H9 (cell line): ENCODE results near the gene DDO. TPM values are rescaled to one million over a fixed set of nuclear protein-coding genes. Genes with fewer than 3 reads are reported as not detected.

Experiments
- DNase-seq: peaks from one replicate; pipeline ENCODE4 v3.0.0-alpha.2; 2017
- H2AFZ ChIP-seq: one replicate; pipeline ENCODE4 v1.6.1; 2013; ENCODE audit warnings: mild to moderate bottlenecking, low read length, control low read depth, moderate library complexity
- H2AK5ac ChIP-seq: 2 replicates; pipeline ENCODE4 v1.6.1; 2013; ENCODE audit warnings: low read length, control low read depth, mixed read lengths; ENCODE audit not compliant: insufficient read length
- H2BK120ac ChIP-seq: one replicate; pipeline ENCODE4 v1.6.1; 2013; ENCODE audit warnings: low read depth, mild to moderate bottlenecking, low read length, control low read depth, inconsistent platforms; ENCODE audit not compliant: poor library complexity, severe bottlenecking
- H2BK12ac ChIP-seq: 2 replicates; pipeline ENCODE4 v1.6.1; 2013; ENCODE audit warnings: low read length, control low read depth, mixed read lengths, low read depth; ENCODE audit not compliant: insufficient read length
- H2BK15ac ChIP-seq: 2 replicates; pipeline ENCODE4 v1.6.1; 2013; ENCODE audit warnings: low read depth, low read length, control low read depth
- H2BK20ac ChIP-seq: one replicate; pipeline ENCODE4 v1.6.1; 2013; ENCODE audit warnings: low read depth, mild to moderate bottlenecking, low read length, control low read depth, inconsistent platforms; ENCODE audit not compliant: poor library complexity, severe bottlenecking
- H2BK5ac ChIP-seq: 2 replicates; pipeline ENCODE4 v1.6.1; 2013; ENCODE audit warnings: low read length, control low read depth, mixed read lengths; ENCODE audit not compliant: insufficient read length
- H3K14ac ChIP-seq: 2 replicates; pipeline ENCODE4 v1.6.1; 2013; ENCODE audit warnings: low read length, control low read depth; ENCODE audit not compliant: insufficient read depth
- H3K18ac ChIP-seq: 2 replicates; pipeline ENCODE4 v1.6.1; 2013; ENCODE audit warnings: low read depth, mild to moderate bottlenecking, mixed read lengths, low read length, control low read depth; ENCODE audit not compliant: insufficient read length
- H3K23ac ChIP-seq: 2 replicates; pipeline ENCODE4 v1.6.1; 2013; ENCODE audit warnings: low read length, control low read depth, mixed read lengths, low read depth; ENCODE audit not compliant: insufficient read length
- H3K23me2 ChIP-seq: 2 replicates; pipeline ENCODE4 v1.6.1; 2013; ENCODE audit warnings: low read depth, mild to moderate bottlenecking, mixed read lengths, low read length, control low read depth; ENCODE audit not compliant: insufficient read length, poor library complexity, severe bottlenecking
- H3K27ac ChIP-seq: 2 replicates; pipeline ENCODE4 v1.5.1; 2013; ENCODE audit warnings: low read length, control low read depth, mixed read lengths, low read depth; ENCODE audit not compliant: insufficient read length
- H3K27me3 ChIP-seq: 2 replicates; pipeline ENCODE4 v1.6.1; 2013; ENCODE audit warnings: low read length, control low read depth, inconsistent platforms; ENCODE audit not compliant: insufficient read depth
- H3K4ac ChIP-seq: 2 replicates; pipeline ENCODE4 v1.6.1; 2013; ENCODE audit warnings: low read depth, mild to moderate bottlenecking, control low read depth, inconsistent platforms, low read length, moderate library complexity
- H3K4me1 ChIP-seq: 2 replicates; pipeline ENCODE4 v1.6.1; 2013; ENCODE audit warnings: low read length, control low read depth, inconsistent platforms; ENCODE audit not compliant: insufficient read depth
- H3K4me2 ChIP-seq: 2 replicates; pipeline ENCODE4 v1.6.1; 2013; ENCODE audit warnings: low read length, control low read depth, mixed read lengths; ENCODE audit not compliant: insufficient read length, insufficient read depth
- H3K56ac ChIP-seq: 2 replicates; pipeline ENCODE4 v1.6.1; 2013; ENCODE audit warnings: low read depth, mild to moderate bottlenecking, mixed read lengths, low read length, control low read depth; ENCODE audit not compliant: insufficient read length
- H3K79me1 ChIP-seq: 2 replicates; pipeline ENCODE4 v1.6.1; 2013; ENCODE audit warnings: low read depth, mild to moderate bottlenecking, moderate library complexity, low read length, control low read depth, inconsistent platforms; ENCODE audit not compliant: insufficient read depth, poor library complexity, severe bottlenecking
- H3K79me2 ChIP-seq: 2 replicates; pipeline ENCODE4 v1.6.1; 2013; ENCODE audit warnings: low read length, control low read depth, inconsistent platforms; ENCODE audit not compliant: insufficient read depth
- H3K9ac ChIP-seq: 2 replicates; pipeline ENCODE4 v1.6.1; 2013; ENCODE audit warnings: low read length, control low read depth, mixed read lengths; ENCODE audit not compliant: insufficient read length; ENCODE audit errors: extremely low read depth
- H3K9me3 ChIP-seq: one replicate; pipeline ENCODE4 v1.6.1; 2013; ENCODE audit warnings: low read depth, low read length, inconsistent platforms; ENCODE audit not compliant: control insufficient read depth
- H3T11ph ChIP-seq: one replicate; pipeline ENCODE4 v1.6.1; 2013; ENCODE audit warnings: mild to moderate bottlenecking, low read length, control low read depth, inconsistent platforms
- H4K20me1 ChIP-seq: one replicate; pipeline ENCODE4 v1.6.1; 2013; ENCODE audit not compliant: control insufficient read depth, insufficient read length, insufficient read depth
- H4K5ac ChIP-seq: 2 replicates; pipeline ENCODE4 v1.6.1; 2013; ENCODE audit warnings: low read depth, mild to moderate bottlenecking, mixed read lengths, low read length, control low read depth; ENCODE audit not compliant: insufficient read length
- H4K8ac ChIP-seq: replicated peaks from 2 replicates; pipeline ENCODE4 v1.6.1; 2013; ENCODE audit warnings: low read length, control low read depth, mixed read lengths, low read depth; ENCODE audit not compliant: insufficient read length
- H4K91ac ChIP-seq: 2 replicates; pipeline ENCODE4 v1.6.1; 2013; ENCODE audit warnings: low read depth, mild to moderate bottlenecking, moderate library complexity, mixed read lengths, low read length, control low read depth; ENCODE audit not compliant: insufficient read length
- H3K27ac Mint-ChIP-seq, 3 experiments: 2 replicates in 2 of 3; 3 replicates in 1 of 3; pipeline ENCODE4 v1.8.0; 2020 to 2021; ENCODE audit warnings: mixed read lengths in 3 of 3, mild to moderate bottlenecking in 1 of 3, moderate library complexity in 1 of 3
- H3K27me3 Mint-ChIP-seq: 2 replicates; pipeline ENCODE4 v1.8.0; 2021; ENCODE audit warnings: low read depth, mild to moderate bottlenecking, moderate library complexity, mixed read lengths
- H3K36me3 Mint-ChIP-seq, 3 experiments: 2 replicates in 2 of 3; 3 replicates in 1 of 3; pipeline ENCODE4 v1.8.0; 2020 to 2021; ENCODE audit warnings: low read depth in 3 of 3, mixed read lengths in 3 of 3; ENCODE audit not compliant: insufficient read depth in 1 of 3
- H3K4me1 Mint-ChIP-seq, 2 experiments: 2 replicates each; pipeline ENCODE4 v1.8.0; 2020; ENCODE audit warnings: mixed read lengths in 2 of 2
- H3K4me3 Mint-ChIP-seq, 2 experiments: 2 replicates in 1 of 2; 3 replicates in 1 of 2; pipeline ENCODE4 v1.8.0; 2020 to 2021; ENCODE audit warnings: mild to moderate bottlenecking in 2 of 2, mixed read lengths in 2 of 2, moderate library complexity in 1 of 2
- H3K9me3 Mint-ChIP-seq, 2 experiments: 2 replicates in 1 of 2; 3 replicates in 1 of 2; pipeline ENCODE4 v1.8.0; 2020; ENCODE audit warnings: mild to moderate bottlenecking in 2 of 2, mixed read lengths in 2 of 2, moderate library complexity in 1 of 2
- WGBS: extraction: QIAGEN DNeasy Blood & Tissue Kit; methylation state at CpG from one replicate; pipeline ENCODE4 v1.1.7; 2013; ENCODE audit warnings: missing lambda C conversion rate, low lambda C conversion rate, mixed read lengths; ENCODE audit not compliant: insufficient read length; ENCODE audit errors: extremely low coverage; 5-methylcytosine and 5-hydroxymethylcytosine counted together
- total RNA-seq: library from RNA; stranded (reverse); gene quantifications from 2 replicates; pipeline ENCODE4 v1.2.1, GENCODE V29; 2021
- TF ChIP-seq, protein P1 (sequence below): fragments of 200-600 bp; sonication (generic); conservative IDR thresholded peaks from 3 replicates; pipeline ENCODE4 v1.8.0; 2021; ENCODE audit warnings: antibody characterized with exemption, mild to moderate bottlenecking

Gene DDO
- total RNA-seq, 1 experiment from 2014 or later, result not detected

- H3K9ac ChIP-seq, result no peak overlapping the region
- H2BK5ac ChIP-seq, result no peak overlapping the region
- H4K8ac ChIP-seq, result no peak overlapping the region
- H3K36me3 Mint-ChIP-seq, result peaks cover 0 to 6% (median 4%) of the 10 kb centered on the region in 3 experiments; a peak in 1 of 7 replicates
- H2BK12ac ChIP-seq, result no peak overlapping the region
- WGBS, result no CpG with 5 or more reads among the region's 3 CpGs
- no peak overlapping the region for H3K18ac ChIP-seq
- H3K4me3 Mint-ChIP-seq, result no peak overlapping the region
- DNase-seq, result no peak
- H3K4me1 ChIP-seq, result no peaks in the 10 kb centered on the region
- no peak overlapping the region for H4K91ac ChIP-seq
- no peak overlapping the region for H3K27ac Mint-ChIP-seq
- H2AFZ ChIP-seq, result no peak overlapping the region
- H3K9me3 ChIP-seq, result no peaks in the 10 kb centered on the region
- no peak overlapping the region for H3K56ac ChIP-seq
- no peaks in the 10 kb centered on the region for H3K23me2 ChIP-seq
- H3K9me3 Mint-ChIP-seq, result peaks cover 4 to 7% of the 10 kb centered on the region in 2 experiments; a peak in 3 of 5 replicates
- no peak overlapping the region for H2BK20ac ChIP-seq
- H3K23ac ChIP-seq, result no peak overlapping the region
- H2BK120ac ChIP-seq, result no peak overlapping the region
- H3K27me3 ChIP-seq, result no peaks in the 10 kb centered on the region
- H3T11ph ChIP-seq, result no peak overlapping the region
- H3K4me2 ChIP-seq, result no peak overlapping the region
- H4K5ac ChIP-seq, result no peak overlapping the region
- H3K27me3 Mint-ChIP-seq, result peaks cover 2% of the 10 kb centered on the region; the same call in 1 of the 2 replicates
- H2AK5ac ChIP-seq, result no peak overlapping the region
- TF ChIP-seq, protein P1, sequence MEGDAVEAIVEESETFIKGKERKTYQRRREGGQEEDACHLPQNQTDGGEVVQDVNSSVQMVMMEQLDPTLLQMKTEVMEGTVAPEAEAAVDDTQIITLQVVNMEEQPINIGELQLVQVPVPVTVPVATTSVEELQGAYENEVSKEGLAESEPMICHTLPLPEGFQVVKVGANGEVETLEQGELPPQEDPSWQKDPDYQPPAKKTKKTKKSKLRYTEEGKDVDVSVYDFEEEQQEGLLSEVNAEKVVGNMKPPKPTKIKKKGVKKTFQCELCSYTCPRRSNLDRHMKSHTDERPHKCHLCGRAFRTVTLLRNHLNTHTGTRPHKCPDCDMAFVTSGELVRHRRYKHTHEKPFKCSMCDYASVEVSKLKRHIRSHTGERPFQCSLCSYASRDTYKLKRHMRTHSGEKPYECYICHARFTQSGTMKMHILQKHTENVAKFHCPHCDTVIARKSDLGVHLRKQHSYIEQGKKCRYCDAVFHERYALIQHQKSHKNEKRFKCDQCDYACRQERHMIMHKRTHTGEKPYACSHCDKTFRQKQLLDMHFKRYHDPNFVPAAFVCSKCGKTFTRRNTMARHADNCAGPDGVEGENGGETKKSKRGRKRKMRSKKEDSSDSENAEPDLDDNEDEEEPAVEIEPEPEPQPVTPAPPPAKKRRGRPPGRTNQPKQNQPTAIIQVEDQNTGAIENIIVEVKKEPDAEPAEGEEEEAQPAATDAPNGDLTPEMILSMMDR, result no peak
- H3K79me1 ChIP-seq, result no peaks in the 10 kb centered on the region
- no peaks in the 10 kb centered on the region for H4K20me1 ChIP-seq
- H3K27ac ChIP-seq, result no peak overlapping the region
- H3K14ac ChIP-seq, result no peak overlapping the region
- H3K4me1 Mint-ChIP-seq, result no peaks in the 10 kb centered on the region
- no peak overlapping the region for H2BK15ac ChIP-seq
- no peak overlapping the region for H3K4ac ChIP-seq
- no peaks in the 10 kb centered on the region for H3K79me2 ChIP-seq
Observed at GRCh38 chr6:110418594-110418993, 3.2 kb upstream of the DDO start.
